Right lung (tissue), 5 donors: ENCODE measurements around the gene CFAP46. TPM values are rescaled to one million over a fixed set of nuclear protein-coding genes. Genes with fewer than 3 reads are reported as not detected.
A peak's percentile ranks its signal among the peaks of the same experiment; 100 is the strongest.
"Not testable (repeated sequence)": the region's sequence is repeated elsewhere in the genome, so short reads cannot be mapped to it uniquely, and the experiment has no call there.

Source experiments
- DNase-seq, 2 donors: peaks; one replicate each; pipeline ENCODE4 v3.0.0-alpha.2; 2013
- polyA plus RNA-seq, 5 donors: library from polyadenylated mRNA; unstranded; fragments of 120-200 nt; gene quantifications; one replicate each; pipeline versions ENCODE4 v1.2.1 to v1.2.3, GENCODE V29; 2013; ENCODE audit warnings: inconsistent platforms in 1 of 5, low replicate concordance in 1 of 5; ENCODE audit not compliant: insufficient read length in 5 of 5, insufficient read depth in 1 of 5

CFAP46 gene
- polyA plus RNA-seq, 5 donors: 2.3 to 5.2 (median 3.8) TPM

DNA sequence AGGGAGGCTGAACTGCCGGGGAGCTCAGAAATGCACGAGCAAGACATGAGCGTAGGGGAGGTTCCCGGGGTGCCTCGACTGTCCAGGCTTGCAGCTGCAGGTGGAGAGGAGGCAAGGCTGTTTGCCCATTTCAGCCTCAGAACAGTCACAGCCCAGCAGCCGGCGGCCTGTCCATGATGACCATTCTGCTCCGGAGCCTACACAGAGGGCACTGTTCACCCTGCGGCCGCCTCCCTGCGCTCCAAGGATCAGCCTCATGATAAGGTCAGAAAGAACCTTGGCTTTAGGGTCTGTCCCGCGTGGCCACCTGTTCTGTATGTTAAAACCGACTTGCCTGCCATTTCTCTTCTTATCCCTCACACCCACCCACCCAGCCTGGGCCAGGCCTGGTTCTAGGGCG lies 21.9 kb upstream of the CFAP46 start:
- DNase-seq: no peak

DNA sequence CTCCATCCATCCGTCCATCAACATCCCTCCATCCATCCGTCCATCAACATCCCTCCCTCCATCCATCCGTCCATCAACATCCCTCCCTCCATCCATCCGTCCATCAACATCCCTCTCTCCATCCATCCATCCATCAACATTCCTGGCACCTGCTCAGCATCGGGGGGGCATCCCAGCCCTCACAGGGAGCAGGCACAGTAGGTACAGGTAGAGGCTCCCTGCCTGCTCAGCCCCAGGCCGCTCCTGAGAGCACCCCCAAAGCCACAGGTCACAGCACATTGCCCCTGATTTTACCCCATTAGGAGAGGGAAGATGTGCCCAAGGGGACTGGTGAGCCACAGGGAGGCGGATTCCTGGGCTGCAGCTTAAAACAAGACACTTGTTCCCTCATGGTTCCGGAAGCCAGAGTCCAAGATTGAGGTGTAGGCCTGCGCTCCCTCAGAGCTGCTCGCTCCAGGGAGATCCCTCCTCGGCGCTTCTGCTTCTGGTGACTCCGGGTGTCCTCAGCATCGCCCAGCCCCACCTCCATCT lies 21.1 kb upstream of the CFAP46 start:
- no peak for DNase-seq

DNA sequence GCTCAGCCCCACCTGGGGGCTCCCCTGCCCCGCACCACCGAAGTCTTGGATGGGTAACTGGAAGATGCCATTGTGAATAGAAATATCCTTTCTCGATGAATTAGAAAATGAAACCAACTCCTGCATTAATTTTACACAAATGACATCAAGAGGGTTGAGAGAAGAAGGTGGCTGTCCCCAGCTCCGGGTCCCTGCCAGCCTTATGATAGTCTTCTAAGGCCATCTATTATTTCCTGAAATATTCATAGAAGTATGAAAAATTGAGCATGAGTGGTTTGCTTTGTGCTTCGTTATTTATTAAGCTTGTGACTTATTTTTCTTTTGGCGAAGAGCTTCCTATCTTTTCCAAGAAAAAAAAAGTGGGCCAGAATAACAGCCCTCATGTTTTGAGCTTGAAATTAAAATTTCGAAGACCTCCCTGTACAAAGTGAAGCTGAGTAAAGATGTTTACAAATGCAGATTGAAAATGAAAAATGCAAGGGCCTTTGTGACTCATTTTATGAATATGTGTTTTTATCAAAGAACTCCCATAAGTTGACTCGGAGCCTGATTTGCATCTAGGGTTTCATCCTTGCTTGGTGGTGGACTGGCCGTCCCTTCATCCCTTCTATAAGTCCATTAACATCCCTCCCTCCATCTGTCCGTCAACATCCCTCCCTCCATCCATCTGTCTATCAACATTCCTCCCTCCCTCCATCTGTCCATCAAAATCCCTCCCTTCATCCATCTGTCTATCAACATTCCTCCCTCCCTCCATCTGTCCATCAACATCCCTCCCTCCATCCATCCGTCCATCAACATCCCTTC lies 20.5 kb upstream of the CFAP46 start:
- no peak for DNase-seq

DNA sequence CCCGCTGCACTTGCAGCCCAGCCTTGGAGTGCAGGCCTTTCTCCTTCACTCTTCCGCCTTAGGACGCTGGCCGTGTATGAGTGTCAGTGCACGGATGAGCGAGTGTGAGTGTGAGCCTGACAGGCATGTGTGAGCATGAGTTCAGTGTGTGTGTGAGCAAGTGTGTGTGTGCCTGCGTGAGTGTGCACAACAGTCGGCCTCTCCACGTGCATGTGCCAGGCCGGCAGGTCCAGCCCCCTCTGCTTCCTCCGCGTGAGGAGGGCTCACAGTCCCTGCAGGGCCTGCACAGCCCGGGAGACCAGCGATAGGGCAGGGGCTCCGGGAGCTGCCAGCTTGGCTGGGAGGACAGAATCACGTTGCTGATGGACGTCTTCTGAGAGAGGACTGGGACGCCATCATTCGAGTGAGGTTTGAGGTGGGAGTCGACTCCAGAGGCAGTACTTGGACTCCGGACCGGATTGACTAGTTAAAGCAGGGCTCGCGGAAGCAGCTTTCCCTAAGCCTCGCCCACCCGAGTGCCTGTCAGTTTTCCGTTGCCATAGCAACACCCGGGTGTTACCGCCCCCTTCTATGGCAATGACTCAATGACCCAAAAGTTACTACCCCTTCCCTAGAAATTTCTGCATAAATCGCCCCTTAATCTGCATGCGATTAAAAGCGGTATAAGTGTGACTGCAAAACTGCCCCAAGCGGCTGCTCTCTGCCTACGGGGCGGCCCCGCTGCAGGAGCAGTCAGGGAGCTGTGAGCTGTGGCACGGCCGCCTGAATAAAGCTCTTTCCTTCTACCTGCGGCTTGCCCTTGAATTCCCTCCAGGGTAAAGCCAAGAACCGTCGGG lies 19.6 kb upstream of the CFAP46 start:
- DNase-seq: peak; percentile 76 to 80

DNA sequence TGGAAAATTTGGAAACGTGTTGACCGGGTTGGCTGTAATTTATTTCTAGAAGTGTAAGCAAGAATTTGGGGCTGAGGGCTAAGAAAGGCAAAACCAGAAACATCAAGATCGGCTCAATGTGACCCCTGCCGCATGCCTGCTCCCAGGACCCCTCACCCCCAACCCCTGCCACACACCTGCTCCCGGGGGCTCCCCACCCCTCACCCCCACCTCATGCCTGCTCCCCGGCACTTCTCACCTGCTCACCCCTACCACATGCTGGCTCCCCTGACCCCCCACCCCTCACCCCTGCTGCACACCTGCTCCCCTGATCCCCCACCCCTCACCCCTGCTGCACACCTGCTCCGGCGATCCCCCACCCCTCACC lies 19.0 kb upstream of the CFAP46 start:
- no peak for DNase-seq

DNA sequence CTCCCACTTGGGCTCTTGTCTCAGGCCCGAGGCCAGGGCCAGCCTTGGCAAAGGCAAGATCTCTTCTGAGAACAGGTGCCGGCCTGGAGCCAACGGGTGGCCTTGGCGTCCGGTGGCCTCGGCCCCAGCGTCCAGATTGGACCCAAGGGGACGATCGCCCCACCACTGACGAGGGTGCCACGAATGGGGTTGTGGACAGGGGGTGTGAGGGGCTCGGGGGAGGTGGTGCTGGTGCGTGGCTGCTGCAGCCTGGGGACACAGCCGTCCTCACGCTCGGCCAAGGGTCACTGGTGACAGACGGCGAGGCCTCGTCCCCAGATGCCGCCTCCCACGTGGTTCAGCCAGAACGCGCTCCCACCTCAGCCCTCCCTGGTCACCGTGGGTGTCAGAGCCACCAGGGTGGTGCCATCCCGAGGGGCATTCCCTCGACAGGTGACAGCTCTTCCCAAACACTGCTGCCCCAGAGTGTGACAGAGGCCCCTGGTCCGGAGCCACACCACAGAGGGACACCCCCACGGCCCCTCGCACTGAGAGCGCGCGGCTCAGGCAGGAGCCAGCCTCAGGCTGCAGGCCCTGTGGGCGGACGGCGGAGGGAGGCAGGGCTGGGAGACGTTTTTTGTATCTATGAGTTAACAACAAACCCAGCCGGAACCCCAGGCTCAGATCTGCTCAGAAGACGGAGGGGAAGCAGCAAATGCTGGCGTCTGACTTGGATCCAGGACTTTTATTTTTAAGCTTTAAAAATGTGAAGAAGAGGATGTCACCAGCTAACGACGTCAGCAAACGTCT lies 18.5 kb upstream of the CFAP46 start:
- DNase-seq: no peak

DNA sequence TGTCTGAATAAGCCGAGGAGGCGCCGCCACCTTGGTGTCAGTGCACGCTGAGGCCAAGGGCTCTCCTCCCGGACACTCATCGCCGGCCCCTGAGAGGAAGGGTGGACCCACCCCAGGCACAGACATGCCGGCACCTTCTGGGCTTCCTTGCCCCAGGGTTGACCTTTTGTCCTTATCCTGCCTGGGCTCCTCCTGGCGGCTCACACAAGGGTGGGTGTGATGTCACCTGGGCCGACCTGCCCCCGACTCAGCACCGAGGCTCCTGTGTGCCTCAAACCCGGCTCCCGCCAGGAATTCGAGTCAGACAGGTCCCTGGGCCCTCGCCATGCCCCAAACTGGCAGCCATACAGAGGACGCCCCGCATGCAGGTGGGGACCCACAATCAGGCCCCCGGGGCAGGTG lies 17.7 kb upstream of the CFAP46 start:
- DNase-seq: no peak

DNA sequence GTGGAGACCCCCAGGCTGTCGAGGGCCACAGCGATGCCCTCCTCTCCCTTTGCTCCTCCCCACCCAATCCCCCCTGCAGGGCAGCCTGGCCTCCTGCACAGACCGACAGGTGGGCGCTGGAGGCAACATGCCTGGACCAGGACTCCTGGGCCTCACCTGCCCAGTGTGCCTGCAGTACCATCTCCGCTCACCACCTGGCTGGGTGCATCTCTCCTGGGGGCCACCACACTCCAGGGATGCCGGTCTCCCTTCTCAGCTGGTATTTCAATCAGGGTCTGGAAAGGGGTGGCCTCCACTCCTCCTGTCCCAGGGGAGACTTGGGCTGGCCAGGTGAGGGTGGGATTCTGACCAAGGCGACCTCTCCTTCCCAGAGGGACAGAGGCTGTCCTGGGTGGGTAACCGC lies 17.2 kb upstream of the CFAP46 start:
- no peak for DNase-seq

DNA sequence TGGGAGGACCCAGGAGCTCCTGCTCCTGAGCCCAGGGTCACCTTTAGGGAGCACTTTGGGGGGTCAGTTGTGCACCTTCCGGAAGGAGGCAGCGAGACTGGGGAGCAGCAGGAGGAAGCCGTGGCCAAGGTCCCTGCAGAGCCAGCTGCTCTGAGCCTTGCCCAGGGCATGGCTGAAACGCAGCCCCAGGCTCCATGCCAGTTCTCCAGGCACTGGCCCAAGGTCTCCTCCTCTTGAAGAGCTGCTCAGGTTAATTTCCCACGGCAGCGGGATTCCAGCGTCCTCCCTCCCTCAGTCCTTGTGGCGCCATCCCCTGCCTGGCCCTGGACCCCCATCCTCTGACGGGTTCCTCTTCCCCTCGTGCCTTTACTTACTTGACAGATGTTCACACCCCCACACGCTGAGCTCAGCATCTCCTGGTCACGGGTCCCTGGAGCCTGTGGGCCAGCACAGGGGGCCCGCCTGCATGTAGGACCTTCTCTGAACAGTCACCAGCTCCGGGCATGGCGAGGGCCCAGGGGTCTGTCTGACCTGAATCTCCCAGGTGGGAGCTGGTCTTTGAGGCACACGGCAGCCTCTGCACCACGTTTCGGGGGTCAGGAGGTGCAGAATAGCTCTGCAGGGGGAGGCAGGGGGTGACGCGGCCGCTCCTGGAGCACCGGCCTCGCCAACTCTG lies 16.7 kb upstream of the CFAP46 start:
- no peak for DNase-seq

DNA sequence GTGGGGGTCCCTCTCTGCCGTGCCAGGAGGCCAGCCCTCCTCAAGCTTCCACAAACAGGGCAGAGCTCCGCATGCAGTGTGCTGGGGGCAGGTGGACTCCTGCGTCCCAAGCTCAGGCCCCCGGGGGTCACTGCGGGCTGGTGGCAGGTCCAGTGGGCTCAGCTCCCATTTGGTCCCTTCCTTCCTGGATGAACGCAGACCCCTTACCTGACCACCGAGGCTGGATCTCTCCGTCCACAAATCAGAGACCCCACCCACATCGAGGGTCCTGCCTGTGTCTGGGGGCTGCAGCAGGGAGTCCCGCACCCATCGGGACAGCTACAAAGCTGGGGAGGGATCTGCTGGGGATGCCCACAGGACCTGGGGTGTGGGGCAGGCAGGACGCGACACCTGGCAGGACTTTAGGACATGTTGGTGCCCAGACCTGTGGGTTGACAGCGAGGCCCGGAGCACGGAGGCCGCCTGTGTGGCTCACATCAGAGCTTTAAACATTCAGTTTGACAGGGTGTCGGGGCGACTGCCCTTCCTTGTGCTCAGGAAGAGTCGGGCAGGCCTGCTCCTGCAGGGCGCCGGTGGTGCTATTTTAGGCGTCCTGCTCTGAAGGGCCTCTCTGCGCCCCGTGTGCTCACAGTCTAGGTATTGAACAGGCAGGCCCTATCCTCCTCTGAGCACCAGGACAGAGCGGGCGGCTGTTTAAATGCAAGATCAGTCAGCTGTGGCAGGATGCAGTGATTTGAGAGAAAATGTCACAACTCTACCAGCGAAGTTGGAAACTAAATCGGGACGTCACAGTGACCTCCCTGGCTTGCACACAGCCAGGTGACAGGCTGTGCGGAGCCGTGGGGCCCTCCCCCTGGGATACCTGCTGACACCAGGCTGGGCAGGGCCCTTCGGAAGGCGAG lies 15.9 kb upstream of the CFAP46 start:
- DNase-seq: no peak

DNA sequence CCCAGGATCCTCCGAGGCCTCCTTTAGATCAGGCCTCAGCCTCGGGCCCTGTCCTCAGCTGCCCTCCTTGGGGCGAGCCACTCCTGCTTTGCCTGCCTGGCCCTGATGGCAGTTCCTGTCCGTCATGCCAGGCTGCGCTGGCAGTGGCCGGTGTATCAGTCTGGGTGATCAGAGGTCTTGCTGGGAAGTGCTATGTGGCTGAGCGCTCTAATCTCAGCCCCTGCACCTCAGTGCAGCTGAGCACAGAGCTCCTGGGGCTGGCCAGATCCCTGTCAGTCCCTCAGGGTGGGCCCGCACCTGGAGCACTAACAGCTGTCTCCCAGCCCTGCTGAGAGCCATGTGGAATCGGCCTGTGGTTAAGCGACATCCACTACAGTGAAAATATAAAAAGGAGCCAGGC lies 14.8 kb upstream of the CFAP46 start:
- DNase-seq: no peak

DNA sequence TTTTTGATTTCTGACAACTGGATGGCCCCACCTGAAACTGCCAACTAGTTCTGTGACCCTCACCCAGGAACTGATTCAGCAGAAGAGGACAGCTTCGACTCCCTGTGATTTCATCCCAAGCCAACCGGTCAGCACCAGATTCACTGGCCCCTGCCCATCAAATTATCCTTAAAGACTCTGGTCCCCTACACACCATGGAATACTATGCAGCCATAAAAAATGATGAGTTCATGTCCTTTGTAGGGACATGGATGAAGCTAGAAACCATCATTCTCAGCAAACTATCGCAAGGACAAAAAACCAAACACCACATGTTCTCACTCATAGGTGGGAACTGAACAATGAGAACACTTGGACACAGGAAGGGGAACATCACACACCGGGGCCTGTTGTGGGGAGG lies 13.9 kb upstream of the CFAP46 start:
- DNase-seq: not testable (repeated sequence)

DNA sequence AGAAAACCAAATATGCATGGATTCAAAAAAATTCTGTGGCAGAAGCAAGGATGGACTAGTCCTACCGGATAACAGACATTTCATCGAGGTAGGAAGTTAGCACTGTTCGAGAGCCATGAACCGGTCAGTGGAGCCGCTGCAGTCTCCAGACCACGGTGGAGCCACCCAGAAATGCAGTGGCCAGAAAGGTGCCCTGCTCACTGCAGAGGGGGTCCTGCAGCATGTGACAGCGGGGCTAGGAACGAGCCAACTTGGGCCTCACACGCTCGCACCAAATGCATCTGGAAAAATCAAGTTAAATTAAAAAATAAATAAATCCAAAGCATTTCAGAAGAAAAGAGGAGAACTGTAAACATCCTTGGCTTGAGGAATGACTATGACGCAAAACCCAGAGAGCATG lies 13.1 kb upstream of the CFAP46 start:
- DNase-seq: no peak

DNA sequence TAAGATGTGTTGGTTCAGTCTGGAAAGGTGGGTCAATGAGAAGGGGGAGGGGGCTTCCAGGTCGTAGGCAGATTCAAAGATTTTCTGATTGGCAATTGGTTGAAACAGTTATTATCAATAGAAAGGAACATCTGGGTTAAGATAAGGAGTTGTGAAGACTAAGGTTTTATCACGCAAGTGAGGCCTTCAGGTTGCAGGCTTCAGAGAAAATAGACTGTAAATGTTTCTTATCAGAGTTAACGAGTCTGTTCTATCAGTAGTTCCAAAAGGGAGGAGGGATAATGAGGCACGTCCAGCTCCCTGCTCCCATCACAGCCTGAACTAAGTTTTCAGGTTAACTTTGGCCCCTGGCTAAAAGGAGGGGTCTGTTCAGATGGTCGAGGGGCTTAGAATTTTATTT lies 11.1 kb upstream of the CFAP46 start:
- no peak for DNase-seq

DNA sequence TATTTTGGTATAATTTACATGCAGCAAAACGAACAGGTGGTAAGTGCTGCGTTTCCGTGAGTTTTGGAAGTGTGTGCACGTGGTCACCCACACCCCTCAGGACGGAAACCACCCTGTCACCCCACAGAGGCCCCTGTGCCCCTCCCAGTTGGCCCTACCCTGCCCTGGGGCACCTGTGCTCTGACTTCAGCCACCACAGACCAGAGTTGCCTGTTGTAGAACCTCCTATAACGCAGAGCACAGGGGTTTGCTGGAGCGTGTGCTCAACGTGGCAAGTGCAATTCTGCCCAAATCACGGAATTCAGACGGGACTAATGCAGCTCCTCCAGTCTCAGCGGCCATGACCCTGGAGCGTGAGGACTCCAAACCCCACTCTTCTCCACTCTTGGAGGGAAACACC lies 9.6 kb upstream of the CFAP46 start:
- DNase-seq: no peak

DNA sequence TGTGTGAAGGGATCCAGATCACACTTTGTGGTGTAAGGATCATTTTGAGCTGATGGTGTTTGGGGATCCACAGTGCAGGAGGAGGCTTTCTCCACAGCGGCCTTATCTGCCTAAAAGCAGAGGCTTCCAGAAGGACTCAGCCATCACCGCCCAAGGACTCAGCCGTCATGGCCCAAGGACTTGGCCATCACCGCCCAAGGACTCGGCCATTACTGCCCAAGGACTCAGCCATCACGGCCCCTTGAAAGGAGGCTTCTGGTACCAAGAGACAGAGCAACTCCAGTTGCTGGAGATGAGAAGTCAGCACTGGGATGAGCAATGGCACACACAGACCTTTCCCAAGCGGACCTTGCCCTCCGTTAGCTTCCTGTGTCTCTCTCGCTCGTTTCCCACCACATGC lies 6.0 kb upstream of the CFAP46 start:
- DNase-seq: no peak

DNA sequence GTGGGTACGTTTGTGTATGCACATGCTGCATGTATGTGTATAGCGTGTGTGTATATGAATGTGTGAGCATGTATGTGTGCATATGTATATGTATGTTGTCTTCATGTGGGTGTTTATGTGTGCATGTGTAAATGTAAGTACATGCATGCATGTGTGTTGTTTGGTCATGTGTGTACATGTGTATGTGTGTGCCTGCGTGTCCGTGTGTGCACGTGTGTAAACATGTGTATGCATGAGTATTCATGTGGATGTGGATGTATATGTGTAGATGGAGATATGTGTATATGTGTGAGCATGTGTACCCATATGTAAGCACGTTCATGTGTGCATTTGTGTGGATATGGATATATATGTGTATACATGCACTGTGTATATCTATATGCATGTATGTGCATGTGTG lies 5.5 kb upstream of the CFAP46 start:
- DNase-seq: no peak

DNA sequence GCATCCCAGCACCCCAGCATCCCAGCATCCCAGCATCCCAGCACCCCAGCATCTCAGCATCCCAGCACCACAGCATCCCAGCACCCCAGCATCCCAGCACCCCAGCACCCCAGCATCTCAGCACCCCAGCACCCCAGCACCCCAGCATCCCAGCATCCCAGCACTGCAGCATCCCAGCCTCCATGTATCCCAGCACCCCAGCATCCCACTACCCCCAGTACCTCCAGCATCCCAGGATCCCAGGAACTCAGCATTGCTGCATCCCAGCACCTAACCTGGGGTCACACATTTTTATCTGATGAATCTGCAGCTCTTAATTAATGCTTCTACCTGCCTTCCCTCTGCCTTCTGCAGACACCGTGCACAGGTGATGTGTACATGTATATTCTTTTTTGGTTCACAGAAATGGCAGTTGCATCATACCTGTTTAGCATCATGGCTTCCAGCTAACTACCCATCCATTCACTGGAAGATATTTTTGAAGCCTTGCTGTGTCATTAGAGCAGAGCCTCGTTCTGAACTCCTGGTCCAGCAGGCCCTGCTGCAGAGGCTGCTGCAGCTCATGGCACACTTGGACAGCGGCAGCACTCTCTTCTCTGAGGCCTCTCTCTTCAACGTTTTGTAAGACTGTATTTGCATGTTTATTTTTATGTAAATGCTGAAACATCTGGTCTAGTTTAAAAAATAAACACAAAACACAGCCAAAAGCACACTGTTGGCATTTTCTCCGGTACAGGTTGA lies 4.6 kb upstream of the CFAP46 start:
- DNase-seq: no peak

DNA sequence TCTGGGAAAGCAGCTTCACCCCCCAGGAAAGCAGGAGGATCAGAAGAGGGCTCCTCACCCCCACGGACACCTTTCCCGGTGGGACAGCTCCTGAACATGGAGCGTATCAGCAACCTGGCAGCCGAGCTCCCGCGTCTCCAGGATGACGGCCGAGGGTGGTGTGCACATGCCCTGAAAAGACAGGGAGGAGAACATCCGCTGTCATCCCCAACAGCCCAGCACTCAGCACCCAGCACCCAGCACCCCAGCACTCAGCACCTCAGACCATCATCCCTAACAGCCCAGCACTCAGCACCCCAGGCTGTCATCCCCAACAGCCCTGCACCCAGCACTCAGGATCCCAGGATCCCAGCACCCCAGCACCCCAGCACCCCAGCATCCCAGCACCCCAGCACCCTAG lies 3.9 kb upstream of the CFAP46 start:
- DNase-seq: no peak

DNA sequence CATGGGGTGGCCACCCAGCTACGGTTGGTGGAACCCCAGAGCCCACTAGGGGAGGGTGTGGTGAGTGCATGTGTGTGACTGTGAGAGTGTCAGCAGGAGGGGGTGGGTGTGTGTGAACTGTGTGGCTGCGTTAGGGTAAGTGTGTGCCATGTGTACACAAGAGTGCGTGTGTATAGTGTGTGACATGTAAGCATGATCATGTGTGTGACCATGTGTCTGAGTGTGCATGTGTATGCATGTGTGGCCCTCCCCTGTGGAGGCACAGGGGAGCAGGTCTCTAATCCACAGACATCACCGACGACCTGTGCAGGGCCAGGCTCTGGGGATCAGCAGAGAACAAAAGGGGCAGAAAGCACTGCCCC lies 3.5 kb upstream of the CFAP46 start:
- no peak for DNase-seq
